GM12864 (cell line): ENCODE results near the gene PHF1.
A peak's percentile ranks its signal among the peaks of the same experiment; 100 is the strongest.

ENCODE experiments used
- DNase-seq: peaks from one replicate; pipeline ENCODE4 v3.0.0-alpha.2; 2011; ENCODE audit warnings: low read depth
- H3K4me3 ChIP-seq: 2 replicates; pipeline ENCODE4 v1.5.1; 2011; ENCODE audit warnings: mild to moderate bottlenecking, low read depth, low read length, control low read depth
- TF ChIP-seq, protein P1 (sequence below): IDR thresholded peaks from 2 replicates; pipeline ENCODE4 v1.5.1; 2011; ENCODE audit warnings: low read depth, mild to moderate bottlenecking, moderate library complexity, low read length, control low read depth, inconsistent platforms; ENCODE audit errors: missing control alignments

PHF1 gene

DNA sequence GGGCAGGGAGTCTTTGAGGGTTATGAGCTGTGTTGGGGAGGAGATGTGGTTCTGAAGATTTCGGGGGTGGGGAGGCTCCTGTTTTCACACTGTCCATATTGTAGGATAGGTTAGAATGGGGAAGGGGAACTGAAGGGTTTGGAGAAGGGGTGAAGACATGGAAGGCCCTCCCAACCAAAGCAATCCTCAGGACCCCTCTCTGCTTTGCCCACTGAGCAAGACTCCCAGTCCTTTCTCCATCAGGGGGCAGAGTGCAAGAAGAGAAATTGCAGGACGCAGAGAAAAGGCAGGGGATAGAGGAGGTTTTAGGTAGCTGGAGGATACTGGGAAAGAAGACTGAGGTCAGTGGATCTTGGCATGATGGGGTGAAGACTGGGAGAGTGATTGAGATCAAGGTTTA lies 13.0 kb downstream of the PHF1 start:
- TF ChIP-seq, protein P1, sequence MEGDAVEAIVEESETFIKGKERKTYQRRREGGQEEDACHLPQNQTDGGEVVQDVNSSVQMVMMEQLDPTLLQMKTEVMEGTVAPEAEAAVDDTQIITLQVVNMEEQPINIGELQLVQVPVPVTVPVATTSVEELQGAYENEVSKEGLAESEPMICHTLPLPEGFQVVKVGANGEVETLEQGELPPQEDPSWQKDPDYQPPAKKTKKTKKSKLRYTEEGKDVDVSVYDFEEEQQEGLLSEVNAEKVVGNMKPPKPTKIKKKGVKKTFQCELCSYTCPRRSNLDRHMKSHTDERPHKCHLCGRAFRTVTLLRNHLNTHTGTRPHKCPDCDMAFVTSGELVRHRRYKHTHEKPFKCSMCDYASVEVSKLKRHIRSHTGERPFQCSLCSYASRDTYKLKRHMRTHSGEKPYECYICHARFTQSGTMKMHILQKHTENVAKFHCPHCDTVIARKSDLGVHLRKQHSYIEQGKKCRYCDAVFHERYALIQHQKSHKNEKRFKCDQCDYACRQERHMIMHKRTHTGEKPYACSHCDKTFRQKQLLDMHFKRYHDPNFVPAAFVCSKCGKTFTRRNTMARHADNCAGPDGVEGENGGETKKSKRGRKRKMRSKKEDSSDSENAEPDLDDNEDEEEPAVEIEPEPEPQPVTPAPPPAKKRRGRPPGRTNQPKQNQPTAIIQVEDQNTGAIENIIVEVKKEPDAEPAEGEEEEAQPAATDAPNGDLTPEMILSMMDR = no peak
- DNase-seq = no peak
- H3K4me3 ChIP-seq = no peak overlapping the region

GRCh38 chr6:33424855-33425667 lies 14.2 kb downstream of the PHF1 start:
- H3K4me3 ChIP-seq = peak overlapping the region; percentile 50
- no peak for DNase-seq
- TF ChIP-seq, protein P1 = no peak

DNA sequence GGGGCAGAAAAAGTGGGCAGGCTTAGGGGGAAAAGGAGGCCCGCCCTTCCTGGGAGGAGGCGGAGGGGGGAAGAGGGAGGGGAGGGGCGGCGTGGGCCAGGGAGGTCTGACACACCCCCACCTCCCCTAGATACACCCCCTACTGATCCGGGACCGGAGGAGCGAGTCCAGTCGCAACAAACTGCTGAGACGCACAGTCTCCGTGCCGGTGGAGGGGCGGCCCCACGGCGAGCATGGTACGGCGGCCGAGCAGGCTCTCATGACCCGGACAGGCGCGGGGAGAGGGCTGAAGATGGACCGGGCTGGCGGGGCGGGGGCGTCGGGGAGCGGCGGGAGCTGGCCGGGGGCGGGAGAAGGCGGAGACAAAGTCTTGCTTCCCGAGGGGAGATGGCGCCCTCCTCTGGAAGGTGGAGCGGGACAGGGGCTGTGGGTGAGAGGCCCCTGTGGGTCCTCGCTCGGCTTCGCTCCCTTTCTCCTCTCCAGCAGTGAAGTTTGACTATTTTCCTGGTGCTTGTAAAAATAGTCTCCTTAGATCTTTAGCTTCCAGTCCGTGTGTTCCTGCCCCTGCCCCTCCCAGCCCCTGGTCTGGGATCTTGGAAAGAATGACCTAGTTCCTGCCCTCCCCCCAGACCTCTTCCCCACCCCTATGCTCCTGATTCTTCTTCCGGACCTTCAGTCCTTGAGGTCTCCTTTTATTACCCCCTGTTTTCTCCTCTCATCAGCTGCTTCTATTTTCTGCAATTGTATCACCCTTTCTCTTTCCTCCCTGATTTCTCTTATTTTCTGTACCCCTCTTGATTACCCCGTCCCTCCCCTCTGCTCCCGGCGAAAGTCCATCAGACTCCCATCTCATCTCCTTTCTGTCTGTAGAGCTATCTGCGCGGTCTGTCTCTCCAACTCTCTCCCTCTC lies 15.1 kb downstream of the PHF1 start:
- TF ChIP-seq, protein P1 = peak; percentile 63
- peak overlapping the region; percentile 50 for H3K4me3 ChIP-seq
- DNase-seq = peak; percentile 39

- TF ChIP-seq, protein P1 = no peak
- DNase-seq = no peak
- H3K4me3 ChIP-seq = peak overlapping the region; percentile 60
Measured at GRCh38 chr6:33426590-33427511, 16.0 kb downstream of the PHF1 start.

GRCh38 chr6:33427585-33428223 lies 16.9 kb downstream of the PHF1 start:
- no peak for DNase-seq
- TF ChIP-seq, protein P1 = peak; percentile 7

More at GRCh38 chr6:33427585-33428223, 16.9 kb downstream of the PHF1 start:
- peak overlapping the region; percentile 60 for H3K4me3 ChIP-seq
